Left lung (tissue), 14 donors: ENCODE measurements around the gene CT45A1. TPM values are rescaled to one million over a fixed set of nuclear protein-coding genes. Genes with fewer than 3 reads are reported as not detected.
"Not testable (repeated sequence)": the region's sequence is repeated elsewhere in the genome, so short reads cannot be mapped to it uniquely, and the experiment has no call there.

ENCODE experiments used
- ATAC-seq: fragments of 200-7000 bp; cut with Tn5 transposase; one replicate; pipeline ENCODE4 v1.9.1; 2020; ENCODE audit warnings: moderate library complexity
- DNase-seq, 4 donors: peaks; one replicate each; pipeline ENCODE4 v3.0.0-alpha.2; 2013 to 2020
- H3K27ac ChIP-seq, 2 donors: fragments of 200-600 bp; sonication (generic) in 1 of 2; one replicate each; pipeline versions ENCODE4 v1.5.0 to v1.8.0; 2020 to 2021
- H3K27me3 ChIP-seq, 2 donors: fragments of 200-600 bp; sonication (generic) in 1 of 2; one replicate each; pipeline versions ENCODE4 v1.5.0 to v1.8.0; 2020 to 2021
- H3K36me3 ChIP-seq, 2 donors: fragments of 200-600 bp; sonication (generic) in 1 of 2; one replicate each; pipeline versions ENCODE4 v1.5.0 to v1.8.0; 2020 to 2021
- H3K4me1 ChIP-seq, 2 donors: fragments of 200-600 bp; one replicate each; pipeline ENCODE4 v1.8.0; 2021
- H3K4me3 ChIP-seq, 2 donors: fragments of 200-600 bp; sonication (generic) in 1 of 2; one replicate each; pipeline versions ENCODE4 v1.5.0 to v1.8.0; 2020 to 2021; ENCODE audit warnings: mild to moderate bottlenecking in 1 of 2
- H3K9me3 ChIP-seq, 2 donors: fragments of 200-600 bp; sonication (generic) in 1 of 2; one replicate each; pipeline versions ENCODE4 v1.5.0 to v1.8.0; 2020 to 2021
- intact Hi-C, 2 donors: fragments of 100-400 bp; cut with DNase I; formaldehyde crosslinking; loops; one replicate each; pipeline versions ENCODE4 v1.11.2 to v1.14.2; 2022
- long read RNA-seq, 12 donors: library from polyadenylated mRNA in 2 of 12; unstranded in 2 of 12; transcript quantifications; one replicate each; pipeline ENCODE4 v2.0.0 and lab custom pipeline, GENCODE V29; 2019 to 2026
- polyA plus RNA-seq, 6 donors: library from polyadenylated mRNA; unstranded; fragments of 120-200 nt; gene quantifications; one replicate each; pipeline ENCODE4 v1.2.1, GENCODE V29; 2013; ENCODE audit not compliant: insufficient read length in 6 of 6
- total RNA-seq, 2 donors: library from RNA; stranded (reverse); fragmentation: NEBNext Ultra II Directional; extraction: Animal tissue kit (Norgen Biotek cat#: 25700); gene quantifications; one replicate each; pipeline ENCODE4 v1.2.1, GENCODE V29; 2021
- TF ChIP-seq, protein P1 (sequence below), 2 donors: fragments of 200-600 bp; sonication (generic) in 1 of 2; IDR thresholded peaks; one replicate each; pipeline versions ENCODE4 v1.5.0 to v1.8.0; 2021; ENCODE audit warnings: antibody characterized with exemption in 2 of 2
- donor health status: DM: no; HTN: yes; CAD: no.
- donor health status: DM: no; HTN: no; CAD: no.

Gene CT45A1, protein sequence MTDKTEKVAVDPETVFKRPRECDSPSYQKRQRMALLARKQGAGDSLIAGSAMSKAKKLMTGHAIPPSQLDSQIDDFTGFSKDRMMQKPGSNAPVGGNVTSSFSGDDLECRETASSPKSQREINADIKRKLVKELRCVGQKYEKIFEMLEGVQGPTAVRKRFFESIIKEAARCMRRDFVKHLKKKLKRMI
- total RNA-seq: not detected
- polyA plus RNA-seq: 10 to 100 TPM in 2 of 6 donors, 1 to 10 TPM in 4; 6.2 to 14.2 (median 7.6) TPM
- long read RNA-seq, donor 1, partial matches to known transcripts: 0 of 3 reads
- long read RNA-seq, donor 1, other reads (novel, unspliced or antisense): 0 of 3 reads
- long read RNA-seq, donor 2, partial matches to known transcripts: 0 of 4 reads
- long read RNA-seq, donor 2, other reads (novel, unspliced or antisense): 0 of 4 reads
- long read RNA-seq, donor 3, partial matches to known transcripts: 0 of 3 reads
- long read RNA-seq, donor 3, other reads (novel, unspliced or antisense): 0 of 3 reads
- long read RNA-seq, donor 4: 0 reads
- long read RNA-seq, donor 5, partial matches to known transcripts: 0 of 2 reads
- long read RNA-seq, donor 5, other reads (novel, unspliced or antisense): 0 of 2 reads
- long read RNA-seq, donor 6, partial matches to known transcripts: 0 of 4 reads
- long read RNA-seq, donor 6, other reads (novel, unspliced or antisense): 0 of 4 reads
- long read RNA-seq, donor 7, partial matches to known transcripts: 0 of 3 reads
- long read RNA-seq, donor 7, other reads (novel, unspliced or antisense): 0 of 3 reads
- long read RNA-seq, donor 8, transcript CT45A1-201 (4 exons, 1,087 nt): major isoform, 5 of 45 reads
- long read RNA-seq, donor 8, partial matches to known transcripts: 0 of 45 reads
- long read RNA-seq, donor 8, other reads (novel, unspliced or antisense): 40 of 45 reads
- long read RNA-seq, donor 9: 0 reads
- long read RNA-seq, donor 10: 0 reads
- long read RNA-seq, donor 11: 0 reads
- long read RNA-seq, donor 12, transcript CT45A1-201 (4 exons, 1,087 nt): major isoform, 7 of 7 reads
- long read RNA-seq, donor 12, partial matches to known transcripts: 0 of 7 reads
- long read RNA-seq, donor 12, other reads (novel, unspliced or antisense): 0 of 7 reads

DNA sequence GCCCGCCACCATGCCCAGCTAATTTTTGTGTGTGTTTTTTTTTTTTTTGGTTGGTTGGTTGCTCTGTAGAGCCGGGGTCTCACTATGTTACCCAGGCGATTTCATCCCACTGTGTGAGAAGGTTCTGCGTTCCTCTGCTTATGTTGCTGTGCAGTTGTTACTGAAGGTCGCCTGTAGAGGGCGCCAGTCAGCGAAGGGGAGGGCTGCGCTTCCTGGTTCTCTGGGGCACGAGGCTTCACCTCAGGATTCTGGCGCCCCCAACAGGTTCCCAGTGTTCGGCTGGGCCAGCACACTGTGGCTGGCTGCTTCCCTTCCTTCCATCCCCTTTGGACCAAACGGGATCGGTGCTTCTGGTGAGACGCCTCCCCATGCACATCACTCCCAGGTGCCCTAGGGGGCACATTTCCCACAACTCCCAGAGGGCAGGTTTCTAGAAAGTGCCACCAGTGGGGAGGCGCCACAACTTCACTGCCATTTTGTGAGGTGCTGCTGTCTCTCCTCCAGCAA lies at the start of gene CT45A1:
Gene CT45A1, plus strand, starts transcription at position 457 of the 507 bp plus-strand sequence. CDS start 5,302 bp downstream, outside the sequence.
- H3K9me3 ChIP-seq, H3K4me3 ChIP-seq, H3K27me3 ChIP-seq, H3K36me3 ChIP-seq, DNase-seq, intact Hi-C loops, H3K27ac ChIP-seq, H3K4me1 ChIP-seq, ATAC-seq: not testable (repeated sequence)

DNA sequence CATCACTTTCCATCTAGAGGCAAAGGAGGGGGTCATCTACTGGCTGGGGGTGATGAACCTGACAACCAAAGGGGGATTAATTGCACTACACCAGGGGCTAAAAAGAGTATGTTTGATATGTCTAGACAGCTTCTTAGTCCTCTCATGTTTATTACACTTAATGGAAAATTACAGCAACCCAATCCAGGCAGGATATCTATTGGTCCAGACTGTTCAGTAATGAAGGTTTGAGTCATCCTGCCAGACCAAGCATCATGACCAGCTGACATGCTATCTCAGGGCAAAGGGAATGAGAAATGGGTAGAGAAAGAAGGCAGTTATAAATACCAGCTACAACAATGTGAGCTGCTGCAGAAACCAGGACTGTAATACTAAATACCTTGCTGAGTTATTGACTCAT lies 40.5 kb upstream of the CT45A1 start:
- H3K27me3 ChIP-seq, intact Hi-C loops, H3K36me3 ChIP-seq, H3K4me3 ChIP-seq, H3K9me3 ChIP-seq, H3K4me1 ChIP-seq, H3K27ac ChIP-seq, ATAC-seq, DNase-seq: not testable (repeated sequence)

DNA sequence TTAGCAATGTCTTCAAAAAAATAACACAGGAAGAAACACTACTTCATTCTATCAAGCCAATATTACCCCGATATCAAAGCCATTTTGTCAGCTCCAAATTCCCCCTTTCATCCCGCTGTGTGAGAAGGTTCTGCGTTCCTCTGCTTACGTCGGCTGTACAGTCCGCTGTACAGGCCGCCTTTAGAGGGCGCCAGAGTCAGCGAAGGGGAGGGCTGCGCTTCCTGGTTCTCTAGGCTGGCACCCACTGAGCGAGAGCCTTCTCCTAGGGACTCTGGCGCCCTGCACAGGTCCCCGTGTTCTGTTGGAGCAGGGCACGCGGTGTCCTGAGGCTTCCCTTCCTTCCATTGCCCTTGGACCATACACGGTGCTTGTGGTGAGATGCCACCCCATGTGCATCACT lies 25.3 kb upstream of the CT45A1 start:
- Histone ChIP-seq H3K27ac (no peak overlapping the region), H3K9me3 (no peaks in the 10 kb centered on the region), H3K4me1 (no peaks in the 10 kb centered on the region), H3K36me3 (no peaks in the 10 kb centered on the region), H3K4me3 (no peak overlapping the region), H3K27me3 (no peaks in the 10 kb centered on the region)
- DNase-seq: no peak
- ATAC-seq: no peak
- intact Hi-C loops: no loop called here
- TF ChIP-seq, protein P1, sequence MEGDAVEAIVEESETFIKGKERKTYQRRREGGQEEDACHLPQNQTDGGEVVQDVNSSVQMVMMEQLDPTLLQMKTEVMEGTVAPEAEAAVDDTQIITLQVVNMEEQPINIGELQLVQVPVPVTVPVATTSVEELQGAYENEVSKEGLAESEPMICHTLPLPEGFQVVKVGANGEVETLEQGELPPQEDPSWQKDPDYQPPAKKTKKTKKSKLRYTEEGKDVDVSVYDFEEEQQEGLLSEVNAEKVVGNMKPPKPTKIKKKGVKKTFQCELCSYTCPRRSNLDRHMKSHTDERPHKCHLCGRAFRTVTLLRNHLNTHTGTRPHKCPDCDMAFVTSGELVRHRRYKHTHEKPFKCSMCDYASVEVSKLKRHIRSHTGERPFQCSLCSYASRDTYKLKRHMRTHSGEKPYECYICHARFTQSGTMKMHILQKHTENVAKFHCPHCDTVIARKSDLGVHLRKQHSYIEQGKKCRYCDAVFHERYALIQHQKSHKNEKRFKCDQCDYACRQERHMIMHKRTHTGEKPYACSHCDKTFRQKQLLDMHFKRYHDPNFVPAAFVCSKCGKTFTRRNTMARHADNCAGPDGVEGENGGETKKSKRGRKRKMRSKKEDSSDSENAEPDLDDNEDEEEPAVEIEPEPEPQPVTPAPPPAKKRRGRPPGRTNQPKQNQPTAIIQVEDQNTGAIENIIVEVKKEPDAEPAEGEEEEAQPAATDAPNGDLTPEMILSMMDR (IDR thresholded peaks at IDR 0.05): no peak

DNA sequence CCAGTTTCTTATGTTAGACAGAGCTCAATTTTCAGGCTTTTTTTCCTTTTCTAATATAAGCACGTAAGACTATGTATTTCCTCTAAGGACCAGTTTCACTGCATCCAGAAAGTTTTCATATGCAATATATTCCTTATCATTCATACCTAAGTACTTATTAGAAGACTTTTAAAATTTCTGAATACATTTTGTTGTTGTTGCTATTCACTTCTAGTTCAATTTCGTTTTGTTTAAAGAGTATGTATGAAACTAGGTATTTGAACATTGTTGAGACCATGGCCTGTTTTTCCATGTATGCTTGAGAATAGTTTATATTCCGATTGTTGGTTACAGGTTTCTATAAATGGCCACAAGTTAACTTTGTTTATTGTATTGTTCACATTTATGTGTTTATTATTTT lies 18.0 kb upstream of the CT45A1 start:
- H3K27me3 ChIP-seq: no peaks in the 10 kb centered on the region
- DNase-seq (no peak), ATAC-seq (no peak)
- H3K4me1 ChIP-seq: no peaks in the 10 kb centered on the region
- H3K27ac ChIP-seq: no peak overlapping the region
- TF ChIP-seq, protein P1 (IDR thresholded peaks at IDR 0.05): no peak
- no peaks in the 10 kb centered on the region for H3K36me3 ChIP-seq
- H3K9me3 ChIP-seq: no peaks in the 10 kb centered on the region
- intact Hi-C loops: no loop called here
- H3K4me3 ChIP-seq: no peak overlapping the region

DNA sequence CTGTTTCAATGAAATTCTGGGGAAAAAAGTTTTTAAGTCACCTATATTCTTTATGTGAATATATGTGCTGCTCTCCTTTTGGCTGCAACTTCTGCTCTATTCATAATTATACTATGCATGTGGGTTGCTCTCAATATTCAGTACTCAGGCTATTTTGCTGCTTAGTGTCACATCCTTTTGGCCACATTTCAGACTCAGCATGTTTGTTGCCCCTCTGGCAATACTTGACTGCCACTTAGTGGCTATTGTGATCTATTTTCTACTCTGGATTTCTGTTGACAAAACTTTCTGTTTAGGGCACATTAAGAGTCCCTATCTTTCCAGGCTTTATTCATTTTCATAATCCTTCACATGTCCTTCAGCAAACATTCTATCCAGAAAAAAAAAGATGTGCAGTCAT lies 15.8 kb upstream of the CT45A1 start:
- intact Hi-C loops: no loop called here
- ATAC-seq (no peak), DNase-seq (no peak)
- H3K36me3 ChIP-seq: no peaks in the 10 kb centered on the region
- TF ChIP-seq, protein P1 (IDR thresholded peaks at IDR 0.05): no peak
- H3K9me3 ChIP-seq: no peaks in the 10 kb centered on the region
- no peaks in the 10 kb centered on the region for H3K4me1 ChIP-seq
- no peak overlapping the region for H3K4me3 ChIP-seq
- H3K27me3 ChIP-seq: no peaks in the 10 kb centered on the region
- H3K27ac ChIP-seq: no peak overlapping the region
